Spinal cord (tissue), 10 donors: ENCODE results near the gene CASKIN2. TPM values are rescaled to one million over a fixed set of nuclear protein-coding genes. Genes with fewer than 3 reads are reported as not detected.
"Not testable (repeated sequence)": the region's sequence is repeated elsewhere in the genome, so short reads cannot be mapped to it uniquely, and the experiment has no call there.

Source experiments
- DNase-seq, 6 donors: peaks; one replicate each; pipeline versions ENCODE4 v3.0.0 to v3.0.0-alpha.2; 2013 to 2015; ENCODE audit warnings: low spot score in 6 of 6, low read depth in 4 of 6
- H3K27ac ChIP-seq: one replicate; pipeline ENCODE4 v1.5.1; 2013; ENCODE audit warnings: low read depth, low read length, control low read depth
- H3K27me3 ChIP-seq: one replicate; pipeline ENCODE4 v1.6.1; 2013; ENCODE audit warnings: low read length; ENCODE audit not compliant: control insufficient read depth, insufficient read depth
- H3K36me3 ChIP-seq: one replicate; pipeline ENCODE4 v1.6.1; 2013; ENCODE audit warnings: low read length; ENCODE audit not compliant: control insufficient read depth, insufficient read depth
- H3K4me1 ChIP-seq: one replicate; pipeline ENCODE4 v1.6.1; 2013; ENCODE audit warnings: low read length; ENCODE audit not compliant: control insufficient read depth, insufficient read depth
- H3K4me3 ChIP-seq: one replicate; pipeline ENCODE4 v1.5.1; 2013; ENCODE audit warnings: low read depth, low read length, control low read depth
- H3K9me3 ChIP-seq: one replicate; pipeline ENCODE4 v1.6.1; 2013; ENCODE audit warnings: low read length; ENCODE audit not compliant: control insufficient read depth, insufficient read depth
- WGBS: methylation state at CpG from one replicate; pipeline ENCODE4 v1.1.5; 2013; ENCODE audit warnings: missing lambda C conversion rate; ENCODE audit not compliant: insufficient coverage; 5-methylcytosine and 5-hydroxymethylcytosine counted together
- polyA plus RNA-seq, 2 donors: library from polyadenylated mRNA; unstranded; fragments of 120-200 nt; gene quantifications; one replicate each; pipeline ENCODE4 v1.2.1, GENCODE V29; 2013; ENCODE audit not compliant: insufficient read length in 2 of 2
- total RNA-seq, 2 donors: library from RNA; depleted of rRNA in 1 of 2; stranded (reverse); fragments of 120-200 nt in 1 of 2; fragments of >200 nt in 1 of 2; gene quantifications; one replicate each; pipeline versions ENCODE4 v1.2.3 to v1.2.4, GENCODE V29; 2013 to 2014
- donor health status: healthy.

Gene CASKIN2
- total and polyA plus RNA-seq, 4 donors = 12.9 to 38.3 (median 25.8) TPM

DNA sequence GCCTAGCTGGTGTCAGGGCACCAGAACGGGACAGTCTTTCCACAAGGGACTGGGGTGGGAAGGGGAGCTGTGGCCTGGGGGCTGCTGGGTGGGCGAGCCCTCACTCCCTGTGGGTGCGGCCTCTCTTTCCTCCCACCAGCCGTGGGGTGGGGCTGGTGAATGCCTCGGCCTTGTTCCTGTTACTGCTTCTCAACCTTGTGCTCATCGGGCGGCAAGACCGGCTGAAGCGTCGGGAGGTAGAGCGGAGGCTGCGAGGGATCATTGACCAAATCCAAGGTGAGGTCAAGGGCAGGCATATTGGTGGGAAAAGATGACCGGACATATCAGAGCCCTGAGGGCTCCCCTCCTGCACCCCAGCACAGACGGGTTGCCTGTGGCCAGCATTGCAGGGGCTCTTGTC, 29.2 kb downstream of the CASKIN2 start:
- Histone ChIP-seq H3K9me3 (no peaks in the 10 kb centered on the region), H3K4me3 (no peak overlapping the region), H3K27ac (no peak overlapping the region), H3K36me3 (peaks cover 65% of the 10 kb centered on the region), H3K4me1 (peaks cover 66% of the 10 kb centered on the region), H3K27me3 (no peaks in the 10 kb centered on the region)
- 92% methylated on average over 12 of the region's 14 CpGs for WGBS
- no peak for DNase-seq

DNA sequence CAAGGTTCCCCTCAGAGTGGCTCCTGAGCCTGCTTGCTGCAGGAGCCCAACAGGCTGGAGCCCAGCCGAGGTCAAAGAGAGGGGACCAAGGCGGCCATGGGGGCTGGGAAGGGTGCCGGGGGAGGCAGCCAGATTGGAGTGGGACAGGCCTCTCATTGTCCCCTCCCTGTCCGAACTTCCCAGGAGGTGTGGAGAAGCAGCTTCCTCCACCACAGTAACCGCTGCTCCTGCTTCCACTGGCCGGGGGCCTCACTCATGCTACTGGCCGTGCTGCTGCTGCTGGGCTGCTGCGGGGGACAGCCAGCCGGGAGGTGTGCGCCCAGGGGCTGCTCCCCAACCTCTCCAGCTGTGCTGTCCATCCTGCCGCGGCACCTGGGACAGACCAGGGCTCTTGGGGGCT, 29.6 kb downstream of the CASKIN2 start:
- Histone ChIP-seq H3K36me3 (peaks cover 64% of the 10 kb centered on the region), H3K4me1 (peaks cover 70% of the 10 kb centered on the region), H3K4me3 (no peak overlapping the region), H3K27ac (no peak overlapping the region), H3K9me3 (no peaks in the 10 kb centered on the region), H3K27me3 (no peaks in the 10 kb centered on the region)
- WGBS = 82% methylated on average over 12 of the region's 12 CpGs
- DNase-seq = no peak

DNA sequence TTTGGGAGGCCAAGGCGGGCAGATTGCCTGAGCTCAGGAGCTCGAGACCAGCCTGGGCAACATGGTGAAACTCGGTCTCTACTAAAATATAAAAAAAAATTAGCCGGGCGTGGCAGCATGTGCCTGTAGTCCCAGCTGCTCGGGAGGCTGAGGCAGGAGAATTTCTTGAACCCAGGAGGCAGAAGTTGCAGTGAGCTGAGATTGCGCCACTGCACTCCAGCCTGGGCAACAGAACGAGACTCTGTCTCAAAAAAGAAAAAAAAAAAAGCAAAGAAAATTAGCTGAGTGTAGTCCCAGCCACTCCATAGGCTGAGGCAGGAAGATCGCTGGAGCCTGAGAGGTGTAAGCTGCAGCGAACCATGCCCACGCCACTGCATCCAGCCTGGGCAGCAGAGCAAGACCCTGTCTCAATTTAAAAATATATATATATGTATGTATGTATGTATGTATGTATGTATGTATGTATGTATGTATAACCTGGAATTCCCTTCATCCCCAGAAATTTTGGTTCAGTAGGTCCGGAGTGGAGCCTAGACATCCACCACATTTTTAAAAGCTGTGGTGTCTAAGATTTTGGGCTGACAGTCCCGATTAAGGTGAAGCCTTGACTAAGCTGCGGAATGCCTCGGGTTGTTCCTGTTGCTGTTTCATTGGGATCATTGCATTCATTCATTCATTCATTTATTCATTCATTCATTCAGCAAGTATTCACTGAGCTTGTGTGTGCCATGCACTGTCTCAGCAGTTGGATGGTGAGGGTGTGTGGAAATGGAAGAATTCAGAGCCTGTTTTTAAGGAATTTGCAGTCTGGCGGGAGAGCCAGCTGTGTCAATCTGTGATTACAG, 33.0 kb downstream of the CASKIN2 start:
- H3K4me3 ChIP-seq = no peak overlapping the region
- WGBS = 86% methylated on average over 10 of the region's 16 CpGs
- H3K36me3 ChIP-seq = peaks cover 48% of the 10 kb centered on the region
- H3K4me1 ChIP-seq = peaks cover 77% of the 10 kb centered on the region
- H3K27me3 ChIP-seq = no peaks in the 10 kb centered on the region
- H3K9me3 ChIP-seq = no peaks in the 10 kb centered on the region
- H3K27ac ChIP-seq = peak overlapping the region; percentile 10
- DNase-seq = no peak

DNA sequence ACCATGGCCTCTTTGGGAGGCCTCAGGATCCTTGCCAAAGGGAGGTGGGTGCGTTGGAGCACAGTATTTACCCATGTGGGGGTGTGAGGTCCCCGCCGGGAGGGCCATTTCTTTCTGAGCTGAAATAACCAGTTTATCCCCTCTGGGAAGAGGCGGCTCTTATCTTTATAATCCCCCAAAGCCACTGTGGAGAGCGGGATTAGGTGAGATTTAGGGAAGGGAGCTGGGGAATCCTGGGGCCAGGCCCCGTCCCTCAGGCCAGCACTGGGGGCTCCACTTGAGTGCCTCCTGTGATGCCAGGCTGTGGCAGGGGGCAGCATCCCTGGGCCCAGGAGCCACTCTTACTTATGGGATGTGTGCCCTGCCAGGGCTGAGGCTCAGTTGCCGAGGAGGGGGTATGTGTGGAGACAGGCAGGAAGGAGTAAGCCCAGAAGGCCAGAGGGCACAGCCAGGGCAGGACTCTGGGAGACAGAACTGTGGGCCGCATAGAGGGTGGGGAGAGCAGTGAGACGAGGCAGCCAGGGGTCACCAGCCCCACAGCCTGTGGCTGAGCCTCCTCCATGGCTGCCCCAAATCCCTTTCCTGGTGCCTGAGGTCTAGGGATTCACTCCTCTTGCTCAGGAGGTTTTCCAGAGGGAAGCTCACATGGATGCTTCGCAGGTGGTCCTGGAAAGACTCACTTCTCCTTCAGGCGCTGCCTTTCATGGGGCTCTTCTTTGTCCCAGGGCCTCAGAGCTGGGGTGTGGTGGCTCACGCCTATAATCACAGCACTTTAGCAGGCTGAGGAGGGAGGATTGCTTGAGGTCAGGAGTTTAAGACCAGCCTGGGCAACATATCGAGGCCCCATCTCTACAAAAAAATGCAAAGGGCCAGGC, 33.9 kb downstream of the CASKIN2 start:
- H3K9me3 ChIP-seq = no peaks in the 10 kb centered on the region
- H3K27ac ChIP-seq = no peak overlapping the region
- H3K36me3 ChIP-seq = peaks cover 42% of the 10 kb centered on the region
- DNase-seq = no peak
- 73% methylated on average over 8 of the region's 13 CpGs for WGBS
- H3K4me3 ChIP-seq = no peak overlapping the region
- peaks cover 78% of the 10 kb centered on the region for H3K4me1 ChIP-seq
- H3K27me3 ChIP-seq = no peaks in the 10 kb centered on the region

DNA sequence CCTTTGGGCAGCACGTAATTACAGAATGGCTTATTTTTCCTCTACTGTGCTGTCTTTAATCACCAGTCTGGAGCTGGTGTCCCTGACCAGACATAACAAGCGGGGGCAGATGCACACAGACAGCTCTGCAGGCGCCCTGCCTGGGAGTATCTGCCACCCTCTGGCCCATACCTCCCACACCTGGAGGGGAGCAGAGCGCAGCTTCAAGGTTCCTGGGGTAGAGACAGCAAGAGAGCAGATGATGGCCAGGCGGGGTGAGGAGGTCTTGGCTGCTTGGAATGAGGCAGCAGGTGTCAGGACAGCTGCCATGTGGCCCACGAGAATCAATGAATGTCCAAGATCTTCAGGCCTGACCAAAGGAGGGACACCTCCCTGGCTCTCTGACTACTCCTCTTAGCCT, 35.1 kb downstream of the CASKIN2 start:
- Histone ChIP-seq H3K27ac (no peak overlapping the region), H3K4me1 (peaks cover 78% of the 10 kb centered on the region), H3K27me3 (no peaks in the 10 kb centered on the region), H3K9me3 (no peaks in the 10 kb centered on the region), H3K36me3 (peaks cover 35% of the 10 kb centered on the region), H3K4me3 (no peak overlapping the region)
- DNase-seq = no peak
- 84% methylated on average over 5 of the region's 6 CpGs for WGBS

DNA sequence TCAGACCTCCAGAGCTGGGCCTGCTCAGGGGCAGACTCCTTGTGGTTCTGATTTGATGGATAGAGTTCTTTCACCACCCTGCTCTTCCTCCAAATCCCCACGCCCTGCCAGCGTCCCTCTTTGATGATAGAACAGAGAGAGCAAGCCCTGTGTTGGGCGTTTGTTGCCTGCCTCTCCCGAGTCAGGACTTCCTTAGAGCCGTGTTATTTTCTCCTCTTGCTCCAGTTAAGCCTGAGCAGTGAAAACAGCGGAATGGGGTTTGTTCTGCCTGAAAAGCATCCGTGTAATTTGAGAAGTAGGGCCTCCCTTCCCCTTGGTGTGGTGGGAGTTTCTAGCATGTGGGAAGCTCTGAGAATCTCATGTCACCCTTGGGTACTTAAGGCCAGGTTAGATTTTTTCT, 36.8 kb downstream of the CASKIN2 start:
- Histone ChIP-seq H3K36me3 (peaks cover 40% of the 10 kb centered on the region), H3K9me3 (no peaks in the 10 kb centered on the region), H3K4me3 (no peak overlapping the region), H3K27ac (peak overlapping the region; percentile 33), H3K4me1 (peaks cover 86% of the 10 kb centered on the region), H3K27me3 (no peaks in the 10 kb centered on the region)
- no peak for DNase-seq
- 27% methylated on average over 5 of the region's 7 CpGs for WGBS

DNA sequence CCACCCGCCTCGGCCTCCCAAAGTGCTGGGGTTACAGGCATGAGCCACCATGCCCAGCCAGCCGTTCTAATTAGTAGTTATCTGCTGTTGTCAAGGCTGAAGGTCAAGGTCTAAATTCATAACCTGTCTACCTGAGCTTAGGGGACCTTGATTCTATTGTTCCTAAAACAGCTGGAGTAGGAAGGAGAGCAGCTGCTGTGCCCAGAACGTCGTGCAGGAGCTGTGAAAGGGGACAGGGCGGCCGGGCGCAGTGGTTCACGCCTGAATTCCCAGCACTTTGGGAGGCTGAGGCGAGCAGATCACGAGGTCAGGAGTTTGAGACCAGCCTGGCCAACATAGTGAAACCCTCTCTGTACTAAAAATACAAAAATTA, 37.9 kb downstream of the CASKIN2 start:
- peaks cover 85% of the 10 kb centered on the region for H3K4me1 ChIP-seq
- H3K9me3 ChIP-seq, DNase-seq, H3K27me3 ChIP-seq, H3K4me3 ChIP-seq: not testable (repeated sequence)
- peak overlapping the region; percentile 85 for H3K27ac ChIP-seq
- peaks cover 45% of the 10 kb centered on the region for H3K36me3 ChIP-seq
- 87% methylated on average over 8 of the region's 11 CpGs for WGBS

DNA sequence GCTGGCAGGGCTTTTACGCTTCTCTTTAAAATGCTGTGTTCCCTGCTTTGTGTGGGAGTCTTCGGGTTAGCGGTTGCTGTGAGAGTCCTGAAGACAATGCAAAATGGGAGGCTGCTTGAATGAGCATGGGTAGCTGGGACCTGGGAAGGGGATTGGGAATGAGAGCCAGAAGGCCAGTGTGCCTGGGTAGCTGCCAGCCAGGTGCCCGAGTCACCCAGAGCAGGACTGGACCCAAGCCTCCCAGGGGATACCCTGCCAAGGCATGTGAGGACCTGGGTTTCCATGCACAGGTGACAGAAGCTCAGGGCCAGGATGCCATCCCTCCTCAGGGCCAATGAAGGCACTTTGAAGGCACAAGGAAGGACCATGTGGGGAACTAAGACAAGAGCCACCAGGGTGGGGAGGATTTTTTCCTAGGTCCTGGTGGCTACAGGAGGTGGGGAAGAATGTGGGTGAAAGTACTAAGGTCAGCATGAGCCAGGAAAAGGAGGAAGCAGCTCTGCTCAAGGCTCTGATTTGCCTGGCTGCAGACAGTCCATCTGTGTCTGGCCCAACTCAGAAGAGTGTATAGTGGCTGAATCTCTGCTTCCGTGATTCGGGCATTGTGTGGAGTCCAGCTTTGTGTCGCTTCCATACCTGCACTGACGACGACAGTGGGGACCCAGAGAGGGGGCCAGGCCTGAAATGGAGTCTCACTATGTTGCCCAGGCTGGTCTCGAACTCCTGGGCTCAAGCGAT, 38.4 kb downstream of the CASKIN2 start:
- Histone ChIP-seq H3K27me3 (no peaks in the 10 kb centered on the region), H3K4me3 (peak overlapping the region; percentile 14), H3K27ac (peak overlapping the region; percentile 85), H3K36me3 (peaks cover 50% of the 10 kb centered on the region), H3K9me3 (no peaks in the 10 kb centered on the region), H3K4me1 (peaks cover 80% of the 10 kb centered on the region)
- no peak for DNase-seq
- WGBS = 59% methylated on average over 10 of the region's 11 CpGs

DNA sequence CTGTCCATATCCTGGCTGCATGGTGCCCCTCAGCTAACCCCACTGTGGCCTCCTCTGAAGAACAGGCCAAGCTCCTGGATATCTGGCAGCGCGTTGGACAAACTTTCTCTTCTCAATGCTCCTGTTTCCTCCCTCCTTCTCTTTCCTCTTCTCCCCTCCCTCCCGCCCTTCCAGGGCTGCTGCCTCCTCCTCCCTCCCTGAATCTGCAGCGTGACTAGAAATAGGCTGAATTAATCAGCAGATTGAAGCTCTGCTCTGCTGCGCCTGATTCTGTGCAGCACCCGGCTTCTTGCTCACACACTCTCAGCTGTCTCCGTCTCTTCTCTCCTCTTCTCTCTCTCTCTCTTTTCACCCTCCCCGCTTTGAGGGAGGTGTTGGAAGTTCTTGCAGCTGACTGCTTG, 39.1 kb downstream of the CASKIN2 start:
- Histone ChIP-seq H3K36me3 (peaks cover 46% of the 10 kb centered on the region), H3K9me3 (no peaks in the 10 kb centered on the region), H3K4me1 (peaks cover 73% of the 10 kb centered on the region), H3K27ac (peak overlapping the region; percentile 85), H3K4me3 (peak overlapping the region; percentile 14), H3K27me3 (no peaks in the 10 kb centered on the region)
- peak in 2 of 6 donors; percentile 85 to 87 for DNase-seq
- WGBS = 5% methylated on average over 4 of the region's 8 CpGs
